ENCODE data around the gene PDE4D. TPM values are rescaled to one million over a fixed set of nuclear protein-coding genes. Genes with fewer than 3 reads are reported as not detected.

The PDE4D gene
- total and polyA plus RNA-seq, 2 donors (not counting 1 experiment from before 2014, with no cell fraction given) = 14.9 to 171 TPM

DNA sequence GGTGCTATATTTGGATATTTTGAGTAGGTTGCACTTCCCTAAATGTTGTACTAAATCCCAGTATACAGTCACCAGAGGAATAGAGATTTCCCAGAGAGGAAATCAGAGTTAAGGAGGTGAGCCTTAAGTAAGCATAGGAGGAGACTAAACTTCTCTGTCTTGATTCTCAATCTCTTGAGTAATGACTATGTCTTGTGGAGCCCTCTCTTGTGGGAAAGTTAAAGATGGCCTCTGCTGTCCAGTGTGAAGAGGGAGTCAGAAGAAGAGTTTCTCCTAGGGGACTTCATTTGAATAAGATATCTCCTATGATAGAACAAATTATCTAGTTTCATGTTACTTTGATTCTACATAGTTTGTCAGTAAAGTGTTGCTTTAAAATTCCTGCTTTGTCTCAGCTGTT, 502.5 kb downstream of the PDE4D start:
- H3K27ac Mint-ChIP-seq = no peak overlapping the region
- H3K9me3 Mint-ChIP-seq (ENCODE audit: insufficient read depth) = no peaks in the 10 kb centered on the region
- TF ChIP-seq EZH2 (IDR thresholded peaks at IDR 0.05; ENCODE audit: borderline replicate concordance, insufficient read depth, low read depth, low read length, poor library complexity, severe bottlenecking) = no peak
- TF ChIP-seq, protein P1, sequence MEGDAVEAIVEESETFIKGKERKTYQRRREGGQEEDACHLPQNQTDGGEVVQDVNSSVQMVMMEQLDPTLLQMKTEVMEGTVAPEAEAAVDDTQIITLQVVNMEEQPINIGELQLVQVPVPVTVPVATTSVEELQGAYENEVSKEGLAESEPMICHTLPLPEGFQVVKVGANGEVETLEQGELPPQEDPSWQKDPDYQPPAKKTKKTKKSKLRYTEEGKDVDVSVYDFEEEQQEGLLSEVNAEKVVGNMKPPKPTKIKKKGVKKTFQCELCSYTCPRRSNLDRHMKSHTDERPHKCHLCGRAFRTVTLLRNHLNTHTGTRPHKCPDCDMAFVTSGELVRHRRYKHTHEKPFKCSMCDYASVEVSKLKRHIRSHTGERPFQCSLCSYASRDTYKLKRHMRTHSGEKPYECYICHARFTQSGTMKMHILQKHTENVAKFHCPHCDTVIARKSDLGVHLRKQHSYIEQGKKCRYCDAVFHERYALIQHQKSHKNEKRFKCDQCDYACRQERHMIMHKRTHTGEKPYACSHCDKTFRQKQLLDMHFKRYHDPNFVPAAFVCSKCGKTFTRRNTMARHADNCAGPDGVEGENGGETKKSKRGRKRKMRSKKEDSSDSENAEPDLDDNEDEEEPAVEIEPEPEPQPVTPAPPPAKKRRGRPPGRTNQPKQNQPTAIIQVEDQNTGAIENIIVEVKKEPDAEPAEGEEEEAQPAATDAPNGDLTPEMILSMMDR (IDR thresholded peaks at IDR 0.05) = no peak
- H2AFZ ChIP-seq (ENCODE audit: insufficient read depth, low read depth, low read length, poor library complexity, severe bottlenecking) = no peak overlapping the region
- H3K27me3 Mint-ChIP-seq = no peaks in the 10 kb centered on the region
- no peaks in the 10 kb centered on the region for H3K4me1 ChIP-seq (ENCODE audit: control insufficient read depth in 2 of 2, insufficient read depth in 2 of 2, low read length in 2 of 2)
- H3K9me3 ChIP-seq (ENCODE audit: control extremely low read depth in 1 of 3, control insufficient read depth in 2 of 3, insufficient read depth in 1 of 3, low read length in 2 of 3) = no peaks in the 10 kb centered on the region
- POLR2A ChIA-PET = no interaction called here
- ATAC-seq (ENCODE audit: low read depth) = no peak
- no peaks in the 10 kb centered on the region for H3K27me3 ChIP-seq (replicated peaks in 1 of 4; ENCODE audit: control extremely low read depth in 1 of 4, control insufficient read depth in 3 of 4, insufficient read depth in 4 of 4, low read length in 3 of 4)
- H4K20me1 ChIP-seq (ENCODE audit: control insufficient read depth, insufficient read depth, low read length, poor library complexity, severe bottlenecking) = no peaks in the 10 kb centered on the region
- H3K4me3 ChIP-seq (ENCODE audit: control extremely low read depth in 1 of 5, extremely low read depth in 1 of 5, insufficient read depth in 1 of 5, low read depth in 2 of 5, low read length in 4 of 5) = no peak overlapping the region
- H3K79me2 ChIP-seq (ENCODE audit: control insufficient read depth, insufficient read depth, low read length) = no peaks in the 10 kb centered on the region
- intact Hi-C loops (cut with micrococcal nuclease) = loop anchor here (1.0 to 5.0 kb wide), 2 partner anchors 282 to 331 kb away; no protein-coding TSS in a partner anchor
- no peak overlapping the region for H3K4me2 ChIP-seq (replicated peaks; ENCODE audit: low read depth, low read length, poor library complexity, severe bottlenecking)
- H3K36me3 ChIP-seq (replicated peaks in 1 of 2; ENCODE audit: control extremely low read depth in 1 of 2, control insufficient read depth in 1 of 2, extremely low read depth in 1 of 2, insufficient read depth in 2 of 2, low read length in 1 of 2) = no peaks in the 10 kb centered on the region
- CTCF ChIA-PET = interaction anchor here (0.8 to 7.3 kb wide), 14 partner anchors 10 to 420 kb away, joined by 3 to 83 read pairs (median 6); no protein-coding TSS in a partner anchor
- no peak overlapping the region for H3K4me3 Mint-ChIP-seq
- peaks cover 20% of the 10 kb centered on the region for H3K4me1 Mint-ChIP-seq
- no peak overlapping the region for H3K9ac ChIP-seq (ENCODE audit: low read length)
- DNase-seq = no peak
- H3K27ac ChIP-seq (ENCODE audit: low read length in 2 of 2) = peak overlapping the region in 1 of 2 donors; percentile 33

DNA sequence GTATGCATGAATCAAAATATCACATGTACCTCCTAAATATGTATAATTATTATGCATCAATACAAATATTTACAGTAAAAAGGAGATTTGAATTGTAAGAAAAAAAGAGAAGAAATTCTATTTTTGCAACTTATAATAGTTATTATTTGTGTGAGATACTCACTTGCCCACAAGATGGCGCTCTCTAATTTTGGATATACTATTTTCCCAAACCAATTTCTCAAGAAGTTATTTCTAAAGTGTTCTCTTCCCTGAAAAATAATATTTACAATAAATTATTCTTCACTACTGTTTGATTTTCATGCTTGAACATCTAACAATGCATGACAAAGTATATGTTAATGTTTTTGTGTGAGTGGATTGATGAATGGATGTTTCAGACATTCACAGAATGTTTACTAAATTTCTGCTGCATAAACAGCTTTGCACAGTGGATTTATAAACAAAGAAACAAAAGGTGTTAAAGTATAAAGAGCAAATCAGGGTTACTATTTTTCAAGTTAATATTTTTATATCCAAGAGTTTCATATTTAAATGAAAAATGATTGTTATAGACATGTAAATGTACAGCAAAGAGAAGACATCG, 503.4 kb downstream of the PDE4D start:
- ATAC-seq (ENCODE audit: low read depth) (no peak), DNase-seq (peak; percentile 53)
- no peaks in the 10 kb centered on the region for H4K20me1 ChIP-seq (ENCODE audit: control insufficient read depth, insufficient read depth, low read length, poor library complexity, severe bottlenecking)
- no peaks in the 10 kb centered on the region for H3K79me2 ChIP-seq (ENCODE audit: control insufficient read depth, insufficient read depth, low read length)
- Mint-ChIP-seq H3K4me1 (peaks cover 21% of the 10 kb centered on the region), H3K9me3 (ENCODE audit: insufficient read depth) (no peaks in the 10 kb centered on the region), H3K4me3 (no peak overlapping the region), H3K27ac (no peak overlapping the region), H3K27me3 (no peaks in the 10 kb centered on the region)
- CTCF ChIA-PET = interaction anchor here (1.0 to 7.3 kb wide), 19 partner anchors 9 to 421 kb away, joined by 3 to 83 read pairs (median 6); no protein-coding TSS in a partner anchor
- no peak overlapping the region for H3K4me2 ChIP-seq (replicated peaks; ENCODE audit: low read depth, low read length, poor library complexity, severe bottlenecking)
- H3K27me3 ChIP-seq (replicated peaks in 1 of 4; ENCODE audit: control extremely low read depth in 1 of 4, control insufficient read depth in 3 of 4, insufficient read depth in 4 of 4, low read length in 3 of 4) = no peaks in the 10 kb centered on the region
- H3K27ac ChIP-seq (ENCODE audit: low read length in 2 of 2) = no peak overlapping the region
- H3K4me1 ChIP-seq (ENCODE audit: control insufficient read depth in 2 of 2, insufficient read depth in 2 of 2, low read length in 2 of 2) = no peaks in the 10 kb centered on the region
- POLR2A ChIA-PET = no interaction called here
- intact Hi-C loops (cut with micrococcal nuclease) = loop anchor here (1.0 to 5.0 kb wide), 2 partner anchors 283 to 332 kb away; no protein-coding TSS in a partner anchor
- no peak overlapping the region for H2AFZ ChIP-seq (ENCODE audit: insufficient read depth, low read depth, low read length, poor library complexity, severe bottlenecking)
- no peaks in the 10 kb centered on the region for H3K36me3 ChIP-seq (replicated peaks in 1 of 2; ENCODE audit: control extremely low read depth in 1 of 2, control insufficient read depth in 1 of 2, extremely low read depth in 1 of 2, insufficient read depth in 2 of 2, low read length in 1 of 2)
- no peak overlapping the region for H3K4me3 ChIP-seq (ENCODE audit: control extremely low read depth in 1 of 5, extremely low read depth in 1 of 5, insufficient read depth in 1 of 5, low read depth in 2 of 5, low read length in 4 of 5)
- WGBS (ENCODE audit: insufficient coverage) = 100% methylated on average over 1 of the region's 2 CpGs
- no peak for TF ChIP-seq EZH2 (IDR thresholded peaks at IDR 0.05; ENCODE audit: borderline replicate concordance, insufficient read depth, low read depth, low read length, poor library complexity, severe bottlenecking)
- TF ChIP-seq, protein P1 (IDR thresholded peaks at IDR 0.05) = peak; percentile 95
- H3K9me3 ChIP-seq (ENCODE audit: control extremely low read depth in 1 of 3, control insufficient read depth in 2 of 3, insufficient read depth in 1 of 3, low read length in 2 of 3) = no peaks in the 10 kb centered on the region
- H3K9ac ChIP-seq (ENCODE audit: low read length) = no peak overlapping the region
